AG20443 (cell line): ENCODE data around the gene CFAP97D2.

Experiments
- DNase-seq: peaks from one replicate; pipeline ENCODE4 v3.0.0; 2012; ENCODE audit warnings: low spot score, mixed read lengths

Gene CFAP97D2

GRCh38 chr13:114269281-114269770 is 90.3 kb downstream of the CFAP97D2 start:
- no peak for DNase-seq
